ENCODE data around the gene NME1.

DNA sequence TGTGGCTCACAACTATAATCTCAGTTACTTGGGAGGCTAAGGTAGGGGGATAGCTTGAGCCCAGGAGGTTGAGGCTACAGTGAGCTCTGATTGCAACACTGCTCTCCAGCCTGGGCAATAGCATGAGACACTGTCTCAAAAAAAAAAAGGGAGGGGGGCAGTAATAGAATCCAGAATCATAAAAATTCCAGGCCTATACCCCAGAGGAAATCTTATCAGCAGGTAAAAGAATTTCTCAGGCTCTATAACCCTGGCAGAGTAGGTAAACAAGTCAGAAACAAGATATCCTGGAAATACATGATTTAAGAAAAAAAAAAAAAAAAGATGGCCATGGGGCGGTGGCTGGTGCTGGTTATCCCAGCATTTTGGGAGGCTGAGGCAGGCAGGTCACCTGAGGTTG lies 45.6 kb upstream of the NME1 start:
- TF ChIP-seq, protein P1, sequence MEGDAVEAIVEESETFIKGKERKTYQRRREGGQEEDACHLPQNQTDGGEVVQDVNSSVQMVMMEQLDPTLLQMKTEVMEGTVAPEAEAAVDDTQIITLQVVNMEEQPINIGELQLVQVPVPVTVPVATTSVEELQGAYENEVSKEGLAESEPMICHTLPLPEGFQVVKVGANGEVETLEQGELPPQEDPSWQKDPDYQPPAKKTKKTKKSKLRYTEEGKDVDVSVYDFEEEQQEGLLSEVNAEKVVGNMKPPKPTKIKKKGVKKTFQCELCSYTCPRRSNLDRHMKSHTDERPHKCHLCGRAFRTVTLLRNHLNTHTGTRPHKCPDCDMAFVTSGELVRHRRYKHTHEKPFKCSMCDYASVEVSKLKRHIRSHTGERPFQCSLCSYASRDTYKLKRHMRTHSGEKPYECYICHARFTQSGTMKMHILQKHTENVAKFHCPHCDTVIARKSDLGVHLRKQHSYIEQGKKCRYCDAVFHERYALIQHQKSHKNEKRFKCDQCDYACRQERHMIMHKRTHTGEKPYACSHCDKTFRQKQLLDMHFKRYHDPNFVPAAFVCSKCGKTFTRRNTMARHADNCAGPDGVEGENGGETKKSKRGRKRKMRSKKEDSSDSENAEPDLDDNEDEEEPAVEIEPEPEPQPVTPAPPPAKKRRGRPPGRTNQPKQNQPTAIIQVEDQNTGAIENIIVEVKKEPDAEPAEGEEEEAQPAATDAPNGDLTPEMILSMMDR (IDR thresholded peaks at IDR 0.05): no peak
- no peak for TF ChIP-seq POLR2A (IDR thresholded peaks at IDR 0.05)
